GM20431 (cell line): ENCODE data around the gene MACROH2A2.
"Not testable (repeated sequence)": the region's sequence is repeated elsewhere in the genome, so short reads cannot be mapped to it uniquely, and the experiment has no call there.

Source experiments
- in situ Hi-C: fragments of 300-500 bp; cut with MseI, MboI; formaldehyde crosslinking; loops from one replicate; pipeline ENCODE4 v1.15.0; 2020; ENCODE audit warnings: low sequenced_read_pairs; ENCODE audit not compliant: unreplicated experiment

Gene MACROH2A2

DNA sequence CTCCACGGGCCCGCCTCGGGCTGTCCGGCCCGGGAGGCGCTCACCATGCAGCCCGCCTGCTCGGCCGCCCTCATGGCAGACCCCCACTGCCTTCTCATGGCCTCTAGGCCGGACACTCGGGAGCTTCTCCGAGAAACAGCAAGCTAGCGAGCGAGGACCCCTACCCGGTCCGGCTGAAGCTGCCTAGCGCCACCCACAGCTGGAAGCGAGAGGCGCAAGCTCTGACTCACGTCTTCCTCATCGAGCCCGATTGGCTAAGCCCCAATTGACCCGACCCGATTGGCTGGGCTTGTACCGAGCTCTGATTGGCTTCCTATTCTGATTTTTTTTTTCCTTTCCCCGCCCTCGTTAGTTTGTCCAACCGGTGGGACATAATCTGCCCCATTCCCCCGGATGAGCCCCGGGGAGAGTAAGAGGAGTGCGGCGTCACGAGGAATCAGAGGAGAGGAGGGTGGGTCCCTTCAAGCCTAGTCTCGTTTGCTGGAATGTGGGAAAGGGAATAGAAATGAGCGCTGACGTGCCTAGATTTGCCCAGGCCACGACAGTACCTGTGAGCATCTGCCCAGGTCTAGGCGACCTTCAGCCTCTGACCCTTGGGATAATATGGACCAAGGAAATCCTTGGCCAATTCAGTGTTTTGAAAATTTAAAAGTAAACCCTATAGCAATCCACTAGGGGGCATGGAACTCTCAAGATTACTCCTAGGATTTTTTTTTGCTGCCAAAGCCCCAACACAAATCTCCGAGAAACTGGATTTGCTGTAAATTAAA lies 94.0 kb downstream of the MACROH2A2 start, which contains the start of gene TYSND1:
Gene TYSND1 (minus strand): TSS at position 212 of the 770 bp plus-strand sequence. CDS start 114 bp downstream, at position 98.
- in situ Hi-C loops, result no loop called here

DNA sequence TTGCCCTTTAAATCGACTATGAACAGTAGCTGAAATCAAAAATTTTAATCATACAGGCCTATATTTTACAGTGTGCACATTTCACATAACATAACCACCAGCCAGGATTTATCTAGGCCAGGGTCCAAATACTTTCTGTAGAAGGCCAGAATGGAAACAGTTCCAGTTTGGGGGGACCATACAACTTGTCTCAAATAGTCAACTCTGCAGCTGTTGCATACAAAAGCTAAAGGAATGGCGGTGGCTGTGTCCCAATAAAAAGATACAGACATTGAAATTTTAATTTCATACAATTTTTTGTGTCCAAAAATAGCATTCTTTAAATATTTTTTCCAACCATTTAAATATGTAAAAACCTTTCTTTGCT lies 94.6 kb downstream of the MACROH2A2 start:
- in situ Hi-C loops, result no loop called here

GRCh38 chr10:70148516-70148915 lies 95.9 kb downstream of the MACROH2A2 start:
- in situ Hi-C loops, result no loop called here

GRCh38 chr10:70155255-70155838 lies 102.7 kb downstream of the MACROH2A2 start:
- in situ Hi-C loops, result no loop called here

GRCh38 chr10:70158113-70158512 lies 105.5 kb downstream of the MACROH2A2 start:
- in situ Hi-C loops, result no loop called here

- in situ Hi-C loops, result not testable (repeated sequence)
Observed at GRCh38 chr10:70159366-70159765, 106.7 kb downstream of the MACROH2A2 start.

- in situ Hi-C loops, result no loop called here
Observed at GRCh38 chr10:70160798-70161197, 108.2 kb downstream of the MACROH2A2 start.
